Measurements from ENCODE around the gene SPEF1. TPM values are rescaled to one million over a fixed set of nuclear protein-coding genes. Genes with fewer than 3 reads are reported as not detected.

Gene SPEF1
- total and polyA plus RNA-seq, 10 of the 15 experiments (the other 5 are each of a cell fraction or from before 2014, with no cell fraction given): 0.12 TPM; not detected in 9

- TF ChIP-seq POLR2A (IDR thresholded peaks at IDR 0.05; ENCODE audit: low read depth, low read length) (peak; percentile 92), ATF7 (IDR thresholded peaks at IDR 0.05; ENCODE audit: low read depth) (peak; percentile 96), DPF2 (IDR thresholded peaks at IDR 0.05) (peak; percentile 83), RBBP5 (conservative IDR thresholded peaks at IDR 0.05) (0 out of 2 replicates have a peak, but pooled peaks have one; percentile 78), CTCF (IDR thresholded peaks at IDR 0.05 in 2 of 3, conservative IDR thresholded peaks at IDR 0.05 in 1 of 3; ENCODE audit: control insufficient read depth in 2 of 3, extremely low read depth in 1 of 3, insufficient read depth in 1 of 3, low read depth in 3 of 3, low read length in 3 of 3) (peak; percentile 86 to 96 (median 95)), GATAD2B (conservative IDR thresholded peaks at IDR 0.05; ENCODE audit: low read depth) (peak; percentile 97), PAX5 (IDR thresholded peaks at IDR 0.05; ENCODE audit: borderline replicate concordance, low read depth, low read length) (peak; percentile 22; the same call in 1 of the 2 replicates), NR2C1 (IDR thresholded peaks at IDR 0.05) (peak; percentile 92), RCOR1 (conservative IDR thresholded peaks at IDR 0.05; ENCODE audit: low read depth, low read length) (no peak), SMAD5 (IDR thresholded peaks at IDR 0.05; ENCODE audit: low read depth) (no peak; the same call in 1 of the 2 replicates), SMC3 (IDR thresholded peaks at IDR 0.05; ENCODE audit: borderline replicate concordance, low read length) (peak; percentile 69), E2F4 (IDR thresholded peaks at IDR 0.05; ENCODE audit: low read depth, low read length) (no peak; the same call in 1 of the 2 replicates), BCLAF1 (IDR thresholded peaks at IDR 0.05) (no peak), SPI1 (IDR thresholded peaks at IDR 0.05; ENCODE audit: borderline replicate concordance, insufficient read depth, low read depth, low read length) (no peak), YY1 (IDR thresholded peaks at IDR 0.05; ENCODE audit: low read depth, low read length) (peak; percentile 98), EZH2 (IDR thresholded peaks at IDR 0.05; ENCODE audit: borderline replicate concordance, control insufficient read depth, low read depth, low read length) (no peak), NFYB (IDR thresholded peaks at IDR 0.05; ENCODE audit: insufficient read depth, low read depth, low read length) (0 out of 2 replicates have a peak, but pooled peaks have one; percentile 40), IRF4 (IDR thresholded peaks at IDR 0.05; ENCODE audit: low read depth, low read length) (0 out of 2 replicates have a peak, but pooled peaks have one; percentile 62), BHLHE40 (IDR thresholded peaks at IDR 0.05; ENCODE audit: borderline replicate concordance in 1 of 2, low read depth in 2 of 2, low read length in 1 of 2) (peak in 1 of 2 experiments; percentile 73; a peak in 2 of 4 replicates)
- TF ChIP-seq, protein P1, sequence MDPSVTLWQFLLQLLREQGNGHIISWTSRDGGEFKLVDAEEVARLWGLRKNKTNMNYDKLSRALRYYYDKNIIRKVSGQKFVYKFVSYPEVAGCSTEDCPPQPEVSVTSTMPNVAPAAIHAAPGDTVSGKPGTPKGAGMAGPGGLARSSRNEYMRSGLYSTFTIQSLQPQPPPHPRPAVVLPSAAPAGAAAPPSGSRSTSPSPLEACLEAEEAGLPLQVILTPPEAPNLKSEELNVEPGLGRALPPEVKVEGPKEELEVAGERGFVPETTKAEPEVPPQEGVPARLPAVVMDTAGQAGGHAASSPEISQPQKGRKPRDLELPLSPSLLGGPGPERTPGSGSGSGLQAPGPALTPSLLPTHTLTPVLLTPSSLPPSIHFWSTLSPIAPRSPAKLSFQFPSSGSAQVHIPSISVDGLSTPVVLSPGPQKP (IDR thresholded peaks at IDR 0.05; ENCODE audit: low read depth, low read length): 0 out of 2 replicates have a peak, but pooled peaks have one; percentile 53
- TF ChIP-seq, protein P2, sequence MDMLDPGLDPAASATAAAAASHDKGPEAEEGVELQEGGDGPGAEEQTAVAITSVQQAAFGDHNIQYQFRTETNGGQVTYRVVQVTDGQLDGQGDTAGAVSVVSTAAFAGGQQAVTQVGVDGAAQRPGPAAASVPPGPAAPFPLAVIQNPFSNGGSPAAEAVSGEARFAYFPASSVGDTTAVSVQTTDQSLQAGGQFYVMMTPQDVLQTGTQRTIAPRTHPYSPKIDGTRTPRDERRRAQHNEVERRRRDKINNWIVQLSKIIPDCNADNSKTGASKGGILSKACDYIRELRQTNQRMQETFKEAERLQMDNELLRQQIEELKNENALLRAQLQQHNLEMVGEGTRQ (IDR thresholded peaks at IDR 0.05; ENCODE audit: borderline replicate concordance, low read depth, low read length): no peak
Measured at GRCh38 chr20:3820048-3820900, 39.0 kb upstream of the SPEF1 start, which contains the start of gene AP5S1 (continued).
